ENCODE measurements around the gene MPV17L2.

- TF ChIP-seq CTCF (IDR thresholded peaks at IDR 0.05) (no peak), POLR2A (IDR thresholded peaks at IDR 0.05) (no peak)
Measured at GRCh38 chr19:18179957-18180356, 13.1 kb upstream of the MPV17L2 start.

All from adrenal gland (tissue), 5 donors.